Cerebellar cortex (tissue), 1 donor: ENCODE results near the gene LRRC17.

Source experiments
- DNase-seq: peaks from one replicate; pipeline ENCODE4 v3.0.0-alpha.2; 2015; ENCODE audit warnings: low spot score

The LRRC17 gene

GRCh38 chr7:102988631-102989560 is 76.1 kb downstream of the LRRC17 start:
- DNase-seq: no peak

- DNase-seq: no peak
These were observed 77.8 kb downstream of the LRRC17 start for GRCh38 chr7:102990642-102991041.

GRCh38 chr7:102991077-102991539 is 78.3 kb downstream of the LRRC17 start:
- no peak for DNase-seq

DNA sequence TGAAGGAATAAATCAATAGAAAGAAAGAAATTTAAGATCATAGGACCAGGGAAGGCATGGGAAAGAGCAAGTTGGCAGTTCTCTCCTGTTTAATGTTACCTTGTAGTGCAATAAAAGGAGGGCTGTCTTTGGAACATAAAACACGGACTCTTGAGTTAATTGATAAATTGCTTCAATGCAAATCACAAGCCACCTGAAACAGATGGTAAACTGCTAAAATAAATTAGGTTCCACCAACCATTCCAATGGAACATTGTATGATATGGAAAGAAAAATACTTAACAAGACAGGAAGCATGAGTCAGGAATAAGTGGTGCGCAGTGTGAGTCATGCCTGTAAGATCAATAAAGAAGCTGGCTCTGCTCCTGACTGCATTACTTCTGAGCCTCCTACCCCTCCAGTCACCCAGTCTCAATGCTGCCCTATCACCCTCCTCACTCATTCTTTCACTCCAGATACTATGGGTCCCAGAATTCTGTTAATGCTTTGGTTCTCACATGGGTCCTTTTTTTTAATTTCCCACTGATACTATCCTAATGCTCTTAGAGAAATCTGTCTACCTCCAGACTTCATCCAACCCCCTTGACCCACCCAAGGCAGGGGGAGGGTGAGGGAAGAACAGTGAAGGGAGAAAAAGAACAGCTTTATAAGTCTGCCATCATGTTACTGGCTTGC is 78.9 kb downstream of the LRRC17 start:
- no peak for DNase-seq

DNA sequence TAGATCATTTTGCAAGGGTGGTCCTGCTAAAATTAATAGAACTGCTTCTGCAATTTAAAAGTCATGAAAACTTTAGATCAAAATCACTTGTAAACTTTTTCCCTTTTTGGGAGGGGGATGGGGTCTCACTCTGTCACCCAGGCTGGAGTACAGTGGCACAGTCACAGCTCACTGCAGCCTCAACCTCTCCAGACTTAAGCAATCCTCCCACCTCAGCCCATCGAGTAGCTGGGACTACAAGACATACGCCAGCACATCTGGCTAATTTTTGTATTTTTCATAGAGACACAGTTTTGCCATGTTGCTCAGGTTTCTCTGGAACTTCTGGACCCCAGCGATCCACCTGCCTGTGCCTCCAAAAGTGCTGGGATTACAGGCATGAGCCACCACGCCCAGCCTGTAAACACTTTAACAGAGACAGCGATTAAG is 79.7 kb downstream of the LRRC17 start:
- DNase-seq: no peak

GRCh38 chr7:102992938-102993717 is 80.3 kb downstream of the LRRC17 start:
- DNase-seq: no peak

GRCh38 chr7:102993718-102994029 is 80.9 kb downstream of the LRRC17 start:
- DNase-seq: no peak

DNA sequence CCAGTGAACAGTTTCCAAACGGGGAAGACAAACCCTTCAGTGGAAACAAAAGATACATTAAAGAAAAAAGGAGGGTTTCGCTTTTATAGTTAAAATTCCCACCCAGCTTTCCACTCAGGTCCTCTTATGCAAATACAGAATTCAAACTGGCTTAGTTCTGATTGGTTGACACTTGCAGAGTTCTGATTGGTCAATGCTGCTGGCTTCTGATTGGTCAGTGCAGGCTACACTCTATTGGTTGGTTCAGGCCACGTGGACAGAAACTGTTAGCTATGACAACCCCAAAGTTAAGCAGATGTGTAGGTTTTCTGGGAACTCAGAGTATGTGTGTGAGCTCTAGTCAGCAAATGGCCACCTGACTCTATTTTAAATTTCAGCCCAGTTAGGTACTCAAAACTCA is 81.8 kb downstream of the LRRC17 start:
- DNase-seq: no peak
